HG02943 (cell line): ENCODE measurements around the gene CGB1.
"Not testable (repeated sequence)": the region's sequence is repeated elsewhere in the genome, so short reads cannot be mapped to it uniquely, and the experiment has no call there.

Experiments
- ATAC-seq: cut with Tn5 transposase; IDR thresholded peaks from one replicate; pipeline ENCODE4 v1.9.1; 2021; ENCODE audit warnings: mild to moderate bottlenecking, low read depth, moderate library complexity; ENCODE audit not compliant: unreplicated experiment

CGB1 gene

GRCh38 chr19:49025088-49025487 is 11.6 kb downstream of the CGB1 start:
- not testable (repeated sequence) for ATAC-seq

GRCh38 chr19:49024233-49024632 is 12.5 kb downstream of the CGB1 start, which contains the start of gene CGB3:
CGB3 (minus strand) TSS chr19:49024333; CDS start chr19:49023971, 362 bp downstream.
- not testable (repeated sequence) for ATAC-seq

DNA sequence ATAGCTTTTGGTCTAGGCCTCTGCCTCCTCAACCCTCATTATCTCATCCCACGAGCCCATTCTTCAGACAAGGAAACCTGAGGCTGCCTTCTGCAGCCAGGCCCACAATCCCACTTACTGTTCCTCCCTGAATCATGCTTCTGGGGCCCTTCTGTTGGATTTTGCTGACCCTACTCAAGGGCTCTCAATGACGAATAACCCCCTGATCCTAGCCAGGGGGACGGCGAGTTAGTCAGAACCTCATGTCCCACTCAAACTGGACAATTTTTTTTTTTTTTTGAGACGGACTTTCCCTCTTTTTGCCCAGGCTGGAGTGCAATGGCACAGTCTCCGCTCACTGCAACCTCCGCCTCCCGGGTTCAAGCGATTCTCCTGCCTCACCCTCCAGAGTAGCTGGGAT is 14.6 kb downstream of the CGB1 start:
- ATAC-seq, result no peak

DNA sequence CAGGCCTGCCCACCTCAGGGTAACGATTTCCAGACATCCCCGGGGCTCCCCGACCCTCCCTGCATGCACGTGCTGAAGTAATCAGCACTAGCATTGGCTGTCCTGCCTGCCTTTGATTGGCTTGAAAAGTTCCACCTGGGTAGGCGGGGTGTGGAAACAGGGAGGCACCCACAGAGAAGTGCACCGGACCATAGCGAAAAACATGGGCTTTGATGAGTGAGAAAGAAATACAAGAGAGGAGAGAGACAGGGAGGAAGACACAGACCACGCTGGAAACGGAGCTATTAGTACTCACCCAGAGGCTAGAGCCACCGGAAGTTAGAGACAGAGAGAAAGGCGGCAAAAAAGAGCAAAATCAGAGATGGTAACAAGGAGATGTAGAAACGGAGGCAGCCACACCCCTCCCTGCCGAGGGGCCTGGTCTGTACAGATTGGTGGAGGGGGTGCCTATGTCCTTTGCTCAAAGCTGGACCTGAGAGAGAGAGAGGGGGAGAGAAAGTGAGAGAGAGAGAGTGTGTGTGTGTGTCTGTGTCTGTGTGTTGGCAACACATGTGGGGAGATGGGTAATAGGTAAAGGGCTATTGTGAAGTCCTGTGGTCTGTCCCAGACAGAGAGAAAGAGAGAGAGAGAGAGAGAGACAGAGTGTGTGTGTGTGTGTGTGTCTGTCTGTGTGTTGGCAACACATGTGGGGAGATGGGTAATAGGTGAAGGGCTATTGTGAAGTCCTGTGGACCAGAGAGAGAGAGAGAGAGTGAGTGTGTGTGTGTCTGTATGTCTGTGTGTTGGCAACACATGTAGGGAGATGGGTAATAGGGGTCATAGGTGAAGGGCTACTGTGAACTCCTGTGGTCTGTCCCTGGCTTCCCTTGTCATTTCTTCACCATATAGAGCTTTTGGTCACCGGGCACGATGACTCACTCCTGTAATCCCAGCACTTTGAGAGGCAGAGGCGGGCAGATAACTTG is 15.5 kb downstream of the CGB1 start:
- no peak for ATAC-seq

GRCh38 chr19:49020342-49020741 is 16.4 kb downstream of the CGB1 start:
- ATAC-seq, result no peak

DNA sequence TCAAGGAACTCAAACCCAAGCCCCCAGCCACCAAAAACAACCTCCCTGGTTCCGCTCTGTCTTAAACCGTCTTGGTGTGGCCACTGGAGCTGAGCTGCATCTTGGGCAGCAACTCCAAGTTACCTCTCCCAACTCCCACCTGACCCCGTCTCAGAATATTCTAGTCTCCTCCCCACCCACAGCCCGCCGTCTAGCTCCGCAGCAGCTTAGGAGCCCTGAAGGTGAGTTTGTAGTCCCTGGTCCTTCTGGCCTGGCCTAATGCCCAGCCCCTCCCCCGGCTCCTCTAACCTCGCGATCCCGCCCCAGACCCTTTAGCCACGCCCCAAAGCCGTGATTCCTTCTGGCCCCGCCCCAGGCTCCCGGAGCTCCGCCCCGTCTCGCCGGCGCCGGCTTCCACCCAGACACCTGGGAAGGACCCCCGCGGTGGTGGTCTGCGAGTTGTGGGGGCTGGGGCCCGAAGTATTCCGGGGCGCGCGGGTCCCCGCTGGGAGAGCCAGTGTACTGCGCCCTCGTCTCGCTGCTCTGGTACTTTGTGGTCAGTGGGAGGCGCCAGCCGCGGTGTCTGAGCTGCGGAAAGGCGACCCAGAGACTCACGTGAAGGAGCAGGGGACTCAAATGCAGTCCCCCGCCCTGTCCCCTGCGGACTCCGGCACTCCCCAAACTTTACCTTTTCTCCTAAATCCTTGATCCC is 17.3 kb downstream of the CGB1 start:
- no peak for ATAC-seq

GRCh38 chr19:49018388-49019241 is 18.1 kb downstream of the CGB1 start:
- ATAC-seq, result not testable (repeated sequence)

GRCh38 chr19:49017666-49018351 is 18.9 kb downstream of the CGB1 start:
- ATAC-seq, result no peak

DNA sequence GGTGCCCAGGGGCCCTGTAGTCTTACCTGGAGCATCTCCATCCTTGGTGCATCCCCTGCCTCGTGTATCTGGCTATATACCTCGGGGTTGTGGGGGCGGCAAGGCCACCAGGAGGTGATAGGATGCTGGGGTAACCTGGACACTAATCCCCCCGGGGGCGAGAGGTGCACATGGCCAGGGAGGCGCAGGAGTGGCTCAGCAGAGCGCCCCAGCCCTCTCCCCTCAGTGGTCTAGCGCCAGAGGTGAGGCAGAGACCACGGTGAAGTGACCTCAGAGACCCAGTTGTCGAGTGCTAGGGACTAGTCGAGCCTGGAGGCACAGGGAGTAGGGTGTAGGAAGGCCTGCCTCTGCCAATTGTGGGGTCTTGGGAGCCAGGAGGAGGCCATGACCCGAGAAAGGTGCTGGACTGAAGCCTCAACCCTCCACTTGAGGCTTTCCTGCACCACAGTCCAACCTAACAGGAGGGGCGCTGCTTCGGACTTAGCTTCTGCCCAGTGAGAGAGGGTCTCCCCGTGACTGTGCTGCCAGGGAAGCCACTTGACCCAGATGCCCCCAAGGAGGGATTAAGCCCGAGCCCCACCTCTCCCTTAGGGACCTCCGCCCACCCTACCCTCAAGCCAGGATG is 19.5 kb downstream of the CGB1 start, which contains the start of gene LHB:
Gene LHB (minus strand): TSS at position 51 of the 625 bp plus-strand sequence. CDS start 10 bp downstream, at position 41.
- ATAC-seq, result no peak

DNA sequence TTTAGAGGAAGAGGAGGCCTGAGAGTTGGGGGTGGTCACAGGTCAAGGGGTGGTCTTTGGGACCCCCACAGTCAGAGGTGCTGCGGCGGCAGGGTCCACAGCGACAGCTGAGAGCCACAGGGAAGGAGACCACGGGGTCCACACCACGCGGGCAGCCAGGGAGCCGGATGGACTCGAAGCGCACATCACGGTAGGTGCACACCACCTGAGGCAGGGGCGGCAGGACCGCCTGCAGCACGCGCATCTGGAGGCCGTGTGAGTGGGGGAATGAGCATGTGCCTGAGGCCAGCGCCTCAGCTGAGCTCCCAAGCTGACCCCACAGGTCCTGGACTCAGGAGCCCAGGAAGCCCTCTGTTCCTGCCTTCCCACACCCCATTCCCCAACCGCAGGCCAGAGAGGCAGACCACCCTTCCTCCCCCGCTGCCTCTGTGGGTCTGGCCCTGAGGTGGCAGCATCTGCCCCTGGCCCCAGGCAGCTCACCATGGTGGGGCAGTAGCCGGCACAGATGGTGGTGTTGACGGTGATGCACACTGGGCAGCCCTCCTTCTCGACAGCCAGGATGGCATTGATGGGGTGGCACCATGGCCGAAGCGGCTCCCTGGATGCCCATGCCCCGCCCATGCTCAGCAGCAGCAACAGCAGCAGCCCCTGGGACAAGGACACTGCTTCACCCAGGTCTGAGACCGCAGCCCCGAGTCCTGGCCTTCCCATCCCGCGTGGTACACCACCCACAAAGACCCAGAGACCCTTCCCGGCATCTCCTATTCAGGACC is 20.4 kb downstream of the CGB1 start:
- no peak for ATAC-seq

DNA sequence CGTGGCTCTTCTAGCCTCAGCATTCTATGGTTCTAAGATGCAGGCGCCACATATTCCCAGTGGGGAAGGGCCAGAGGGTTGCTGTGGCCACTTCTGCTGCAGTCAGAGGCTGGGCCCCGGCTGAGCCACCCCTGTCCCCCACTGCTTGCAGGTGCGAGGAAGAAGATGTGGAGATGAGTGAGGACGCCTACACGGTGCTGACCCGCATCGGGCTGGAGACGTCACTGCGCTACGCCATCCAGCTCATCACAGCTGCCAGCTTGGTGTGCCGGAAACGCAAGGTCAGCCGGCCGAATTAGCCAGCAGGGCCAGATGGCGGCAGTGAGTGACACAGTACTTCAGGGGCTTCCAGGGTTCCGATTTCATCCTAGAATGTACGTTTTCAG is 21.8 kb downstream of the CGB1 start:
- ATAC-seq, result no peak

DNA sequence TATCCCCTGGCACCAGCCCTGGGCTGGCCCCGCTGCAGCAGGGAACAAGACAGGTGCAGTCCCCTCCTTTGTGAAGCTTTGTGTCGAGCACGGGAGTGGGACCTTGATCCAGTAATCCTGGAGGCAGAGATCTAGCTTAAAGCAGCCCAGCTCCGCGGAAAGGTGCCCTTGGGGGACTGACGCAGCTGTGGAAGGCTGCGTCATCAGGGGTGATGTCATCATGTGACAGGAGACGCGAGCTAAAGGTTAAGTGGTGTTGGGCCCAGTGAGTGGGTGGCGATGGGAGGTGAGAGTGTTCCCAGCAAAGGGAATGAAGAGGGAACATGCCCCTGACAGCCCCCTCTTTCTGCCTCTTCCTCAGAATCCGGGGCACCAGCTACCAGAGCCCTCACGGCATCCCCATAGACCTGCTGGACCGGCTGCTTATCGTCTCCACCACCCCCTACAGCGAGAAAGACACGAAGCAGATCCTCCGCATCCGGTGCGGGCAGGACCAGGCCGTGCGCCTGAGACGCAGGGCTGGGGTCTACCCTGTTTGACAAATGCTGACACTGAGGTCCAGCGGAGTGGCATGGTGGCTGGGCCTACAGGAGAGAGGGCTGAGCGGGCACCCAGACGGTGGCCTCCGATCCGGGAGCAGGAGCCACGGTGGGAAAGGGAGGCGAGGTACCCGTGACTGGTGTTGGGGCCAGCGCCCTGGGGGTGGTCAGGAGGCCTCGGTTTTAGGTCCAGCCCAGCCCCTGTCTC is 22.4 kb downstream of the CGB1 start:
- no peak for ATAC-seq

DNA sequence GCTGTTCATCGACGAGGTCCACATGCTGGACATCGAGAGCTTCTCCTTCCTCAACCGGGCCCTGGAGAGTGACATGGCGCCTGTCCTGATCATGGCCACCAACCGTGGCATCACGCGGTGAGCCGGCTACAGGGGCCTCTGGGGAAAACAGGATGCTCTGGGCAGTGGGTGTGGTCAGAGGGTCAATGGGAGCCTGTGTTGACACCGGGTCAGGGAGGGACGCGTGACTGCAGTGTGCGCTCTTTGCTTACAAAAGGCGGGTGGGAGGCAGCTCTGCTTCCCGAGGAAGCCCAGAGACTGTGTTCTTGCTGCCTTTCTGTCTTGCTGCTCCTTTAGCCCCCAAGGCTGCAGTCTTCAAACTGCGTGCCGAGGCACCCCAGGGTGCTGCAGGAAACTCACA is 25.5 kb downstream of the CGB1 start:
- ATAC-seq, result no peak

DNA sequence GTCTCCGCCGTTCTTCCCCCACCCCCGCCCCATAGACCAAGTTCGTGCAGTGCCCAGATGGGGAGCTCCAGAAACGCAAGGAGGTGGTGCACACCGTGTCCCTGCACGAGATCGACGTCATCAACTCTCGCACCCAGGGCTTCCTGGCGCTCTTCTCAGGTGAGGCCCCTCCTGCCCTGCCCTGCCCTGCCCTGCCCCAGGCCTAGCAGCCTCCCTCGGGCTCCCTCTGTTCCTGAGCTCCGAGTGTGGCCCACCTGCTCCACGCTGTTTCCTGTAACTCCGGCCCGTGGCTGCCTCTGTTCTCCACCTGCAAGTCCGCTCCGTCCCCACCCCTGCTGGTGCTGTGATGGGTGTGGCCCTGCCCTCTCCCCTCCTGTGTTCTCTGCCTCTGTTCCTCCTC is 26.2 kb downstream of the CGB1 start:
- ATAC-seq, result no peak

- no peak for ATAC-seq
Measured at GRCh38 chr19:49009828-49010227, 26.9 kb downstream of the CGB1 start.

- no peak for ATAC-seq
Measured at GRCh38 chr19:49006905-49007304, 29.8 kb downstream of the CGB1 start.

- no peak for ATAC-seq
Measured at GRCh38 chr19:49004964-49005614, 31.6 kb downstream of the CGB1 start.

- no peak for ATAC-seq
Measured at GRCh38 chr19:49004133-49004532, 32.6 kb downstream of the CGB1 start.
